Panc1 (cell line): Measurements from ENCODE around the gene MYL9.

Experiments used
- POLR2AphosphoS5 ChIP-seq: IDR thresholded peaks from 2 replicates; pipeline ENCODE4 v1.6.1; 2012; ENCODE audit warnings: mild to moderate bottlenecking, low read depth, low read length, moderate library complexity
- TF ChIP-seq, protein P1 (sequence below): fragments of 450-650 bp; IDR thresholded peaks from 2 replicates; pipeline ENCODE4 v1.5.1; 2017; ENCODE audit warnings: mild to moderate bottlenecking

GRCh38 chr20:36493051-36493800 is 48.1 kb upstream of the MYL9 start:
- TF ChIP-seq, protein P1, sequence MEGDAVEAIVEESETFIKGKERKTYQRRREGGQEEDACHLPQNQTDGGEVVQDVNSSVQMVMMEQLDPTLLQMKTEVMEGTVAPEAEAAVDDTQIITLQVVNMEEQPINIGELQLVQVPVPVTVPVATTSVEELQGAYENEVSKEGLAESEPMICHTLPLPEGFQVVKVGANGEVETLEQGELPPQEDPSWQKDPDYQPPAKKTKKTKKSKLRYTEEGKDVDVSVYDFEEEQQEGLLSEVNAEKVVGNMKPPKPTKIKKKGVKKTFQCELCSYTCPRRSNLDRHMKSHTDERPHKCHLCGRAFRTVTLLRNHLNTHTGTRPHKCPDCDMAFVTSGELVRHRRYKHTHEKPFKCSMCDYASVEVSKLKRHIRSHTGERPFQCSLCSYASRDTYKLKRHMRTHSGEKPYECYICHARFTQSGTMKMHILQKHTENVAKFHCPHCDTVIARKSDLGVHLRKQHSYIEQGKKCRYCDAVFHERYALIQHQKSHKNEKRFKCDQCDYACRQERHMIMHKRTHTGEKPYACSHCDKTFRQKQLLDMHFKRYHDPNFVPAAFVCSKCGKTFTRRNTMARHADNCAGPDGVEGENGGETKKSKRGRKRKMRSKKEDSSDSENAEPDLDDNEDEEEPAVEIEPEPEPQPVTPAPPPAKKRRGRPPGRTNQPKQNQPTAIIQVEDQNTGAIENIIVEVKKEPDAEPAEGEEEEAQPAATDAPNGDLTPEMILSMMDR: no peak
- no peak for TF ChIP-seq POLR2AphosphoS5
